ENCODE results near the gene PYGO2.
"Not testable (repeated sequence)": the region's sequence is repeated elsewhere in the genome, so short reads cannot be mapped to it uniquely, and the experiment has no call there.

Gene PYGO2

GRCh38 chr1:154999571-155000410 is 38.2 kb upstream of the PYGO2 start:
- DNase-seq = peak; percentile 54

- peak; percentile 74 for DNase-seq
Measured at GRCh38 chr1:154998818-154999570, 37.4 kb upstream of the PYGO2 start.

- no peak for DNase-seq
Measured at GRCh38 chr1:154998201-154998780, 36.7 kb upstream of the PYGO2 start.

GRCh38 chr1:154996966-154997701 is 35.6 kb upstream of the PYGO2 start:
- DNase-seq = no peak

- DNase-seq = peak; percentile 11
Measured at GRCh38 chr1:154995301-154995983, 33.9 kb upstream of the PYGO2 start.

- DNase-seq = no peak
Measured at GRCh38 chr1:154994591-154994990, 33.0 kb upstream of the PYGO2 start.

GRCh38 chr1:154994269-154994587 is 32.6 kb upstream of the PYGO2 start:
- DNase-seq = no peak

- no peak for DNase-seq
Measured at GRCh38 chr1:154993572-154994268, 32.1 kb upstream of the PYGO2 start, which contains the start of gene LENEP. Gene LENEP (plus strand): TSS chr1:154993586. CDS start chr1:154993608, 22 bp downstream.

GRCh38 chr1:154992721-154993571 is 31.4 kb upstream of the PYGO2 start:
- peak; percentile 19 for DNase-seq

- no peak for DNase-seq
Measured at GRCh38 chr1:154990276-154990675, 28.7 kb upstream of the PYGO2 start.

GRCh38 chr1:154989195-154989860 is 27.7 kb upstream of the PYGO2 start:
- no peak for DNase-seq

GRCh38 chr1:154988058-154988954 is 26.7 kb upstream of the PYGO2 start:
- no peak for DNase-seq

- DNase-seq = no peak
Measured at GRCh38 chr1:154987326-154987725, 25.7 kb upstream of the PYGO2 start.

- DNase-seq = not testable (repeated sequence)
Measured at GRCh38 chr1:154986736-154987135, 25.2 kb upstream of the PYGO2 start.

GRCh38 chr1:154983776-154984466 is 22.3 kb upstream of the PYGO2 start:
- no peak for DNase-seq

GRCh38 chr1:154982897-154983648 is 21.5 kb upstream of the PYGO2 start, which contains the start of gene FLAD1:
Gene FLAD1 (plus strand): TSS chr1:154983344. CDS start chr1:154983695, 351 bp downstream.
- peak; percentile 100 for DNase-seq

- peak; percentile 58 for DNase-seq
Measured at GRCh38 chr1:154982341-154982740, 20.8 kb upstream of the PYGO2 start.

- DNase-seq = no peak
Measured at GRCh38 chr1:154978360-154978759, 16.8 kb upstream of the PYGO2 start.
